PC-3 (cell line): Measurements from ENCODE around the gene NPPB. TPM values are rescaled to one million over a fixed set of nuclear protein-coding genes. Genes with fewer than 3 reads are reported as not detected.
"Not testable (repeated sequence)": the region's sequence is repeated elsewhere in the genome, so short reads cannot be mapped to it uniquely, and the experiment has no call there.

Experiments used
- ATAC-seq: fragments of 200-7000 bp; cut with Tn5 transposase; 2 replicates; pipeline ENCODE4 v1.9.1; 2020; ENCODE audit warnings: mild to moderate bottlenecking, moderate library complexity
- BruUV-seq: library from RNA; stranded (reverse); fragments of 400-500 nt; replicated peaks from 2 replicates; lab custom pipeline; 2021; lab: Mats Ljungman, UMichigan
- CTCF ChIA-PET: fragments of 300-600 bp; sonication (Branson Sonifier 250); formaldehyde crosslinking; loops from one replicate; lab custom pipeline; 2022; ENCODE audit warnings: antibody characterized with exemption; lab: Charles Lee
- POLR2A ChIA-PET: fragments of 300-600 bp; sonication (Branson Sonifier 250); formaldehyde crosslinking; loops from one replicate; lab custom pipeline; 2022; ENCODE audit warnings: antibody characterized with exemption; ENCODE audit not compliant: unreplicated experiment; lab: Charles Lee
- DNase-seq: peaks from one replicate; pipeline ENCODE4 v3.0.0-alpha.2; 2015
- H2AFZ ChIP-seq: fragments of 300-600 bp; sonication (generic); 2 replicates; pipeline ENCODE4 v1.6.0; 2016; ENCODE audit warnings: antibody characterized with exemption, low read length
- H3F3A ChIP-seq: fragments of 300-600 bp; sonication (generic); one replicate; pipeline ENCODE4 v1.6.0; 2017; ENCODE audit warnings: antibody characterized with exemption, low read length, control low read depth, mild to moderate bottlenecking; ENCODE audit not compliant: unreplicated experiment
- H3K27ac ChIP-seq: fragments of 300-600 bp; sonication (generic); 2 replicates; pipeline ENCODE4 v1.5.1; 2016; ENCODE audit warnings: mild to moderate bottlenecking, low read length
- H3K27me3 ChIP-seq: fragments of 300-600 bp; sonication (generic); 2 replicates; pipeline ENCODE4 v1.6.1; 2016; ENCODE audit warnings: low read length, mixed read lengths
- H3K36me3 ChIP-seq: fragments of 300-600 bp; sonication (generic); 2 replicates; pipeline ENCODE4 v1.6.1; 2016; ENCODE audit warnings: low read depth, mixed run types, low read length, mixed read lengths
- H3K4me1 ChIP-seq: fragments of 300-600 bp; sonication (generic); 2 replicates; pipeline ENCODE4 v1.5.1; 2016; ENCODE audit warnings: low read length; ENCODE audit not compliant: insufficient read depth
- H3K4me2 ChIP-seq: fragments of 300-600 bp; sonication (generic); 2 replicates; pipeline ENCODE4 v1.6.0; 2016; ENCODE audit warnings: low read length
- H3K4me3 ChIP-seq: fragments of 300-600 bp; sonication (generic); 2 replicates; pipeline ENCODE4 v1.5.1; 2016; ENCODE audit warnings: mild to moderate bottlenecking, low read length, mixed read lengths
- H3K79me2 ChIP-seq: fragments of 300-600 bp; sonication (generic); 2 replicates; pipeline ENCODE4 v1.6.1; 2017; ENCODE audit warnings: low read length, mixed read lengths
- H3K9ac ChIP-seq: fragments of 300-600 bp; sonication (generic); 2 replicates; pipeline ENCODE4 v1.6.0; 2016; ENCODE audit warnings: mild to moderate bottlenecking, low read length
- H3K9me2 ChIP-seq: fragments of 300-600 bp; sonication (generic); replicated peaks from 2 replicates; pipeline ENCODE4 v1.6.1; 2016; ENCODE audit warnings: mixed run types, low read length, mixed read lengths
- H3K9me3 ChIP-seq: fragments of 300-600 bp; sonication (generic); 2 replicates; pipeline ENCODE4 v1.6.1; 2016; ENCODE audit warnings: low read length, mixed read lengths
- H4K20me1 ChIP-seq: fragments of 300-600 bp; sonication (generic); 2 replicates; pipeline ENCODE4 v1.6.1; 2016; ENCODE audit warnings: low read length, mixed read lengths
- EZH2 ChIP-seq: fragments of 300-600 bp; sonication (generic); IDR thresholded peaks from one replicate; pipeline ENCODE4 v1.6.1; 2017; ENCODE audit warnings: antibody characterized with exemption, mild to moderate bottlenecking, low read length; ENCODE audit not compliant: unreplicated experiment
- EZH2phosphoT487 ChIP-seq: fragments of 300-600 bp; sonication (generic); IDR thresholded peaks from 2 replicates; pipeline ENCODE4 v1.6.1; 2018; ENCODE audit warnings: mild to moderate bottlenecking, antibody characterized with exemption, low read length, borderline replicate concordance
- intact Hi-C: fragments of 100-400 bp; cut with micrococcal nuclease; formaldehyde crosslinking; loops from 2 replicates; pipeline ENCODE4 v1.9.0; 2023
- total RNA-seq: library from RNA; depleted of rRNA; stranded (reverse); fragments of >200 nt; gene quantifications from 2 replicates; pipeline ENCODE4 v1.2.3, GENCODE V29; 2014
- TF ChIP-seq, protein P1 (sequence below): fragments of 300-600 bp; sonication (generic); conservative IDR thresholded peaks from 2 replicates; pipeline ENCODE4 v1.5.1; 2017; ENCODE audit warnings: antibody characterized with exemption, low read depth, mild to moderate bottlenecking, low read length

NPPB gene
- total RNA-seq, 1 experiment from 2014 or later: not detected

DNA sequence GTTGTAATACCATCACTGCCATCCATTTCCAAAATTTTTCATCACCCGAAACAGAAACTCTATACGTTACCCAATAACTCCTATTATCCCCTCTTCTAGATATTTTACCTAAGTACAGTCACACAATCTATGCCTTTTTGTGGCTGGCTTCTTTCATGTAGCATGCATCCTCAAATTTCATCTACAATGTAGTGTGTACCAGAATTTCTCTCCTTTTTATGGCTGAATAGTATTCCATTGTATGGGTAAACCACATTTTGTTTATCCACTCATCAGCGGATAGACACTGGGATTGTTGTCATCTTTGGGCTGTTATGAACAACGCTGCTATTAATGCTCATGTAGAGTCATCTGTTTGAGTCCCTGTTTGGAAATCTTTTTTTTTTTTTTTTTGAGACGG, 46.2 kb upstream of the NPPB start:
- no peaks in the 10 kb centered on the region for H3K79me2 ChIP-seq
- H3K27ac ChIP-seq: no peak overlapping the region
- H3K4me1 ChIP-seq: peaks cover 8% of the 10 kb centered on the region
- no peaks in the 10 kb centered on the region for H3K9me2 ChIP-seq
- no peaks in the 10 kb centered on the region for H3K36me3 ChIP-seq
- POLR2A ChIA-PET: no interaction called here
- DNase-seq (no peak), ATAC-seq (no peak)
- no peaks in the 10 kb centered on the region for H3K27me3 ChIP-seq
- H4K20me1 ChIP-seq: no peaks in the 10 kb centered on the region
- H3K9me3 ChIP-seq: no peaks in the 10 kb centered on the region
- H3K4me3 ChIP-seq: no peak overlapping the region
- BruUV-seq: no TSS peak
- TF ChIP-seq EZH2phosphoT487 (no peak), EZH2 (no peak)
- TF ChIP-seq, protein P1, sequence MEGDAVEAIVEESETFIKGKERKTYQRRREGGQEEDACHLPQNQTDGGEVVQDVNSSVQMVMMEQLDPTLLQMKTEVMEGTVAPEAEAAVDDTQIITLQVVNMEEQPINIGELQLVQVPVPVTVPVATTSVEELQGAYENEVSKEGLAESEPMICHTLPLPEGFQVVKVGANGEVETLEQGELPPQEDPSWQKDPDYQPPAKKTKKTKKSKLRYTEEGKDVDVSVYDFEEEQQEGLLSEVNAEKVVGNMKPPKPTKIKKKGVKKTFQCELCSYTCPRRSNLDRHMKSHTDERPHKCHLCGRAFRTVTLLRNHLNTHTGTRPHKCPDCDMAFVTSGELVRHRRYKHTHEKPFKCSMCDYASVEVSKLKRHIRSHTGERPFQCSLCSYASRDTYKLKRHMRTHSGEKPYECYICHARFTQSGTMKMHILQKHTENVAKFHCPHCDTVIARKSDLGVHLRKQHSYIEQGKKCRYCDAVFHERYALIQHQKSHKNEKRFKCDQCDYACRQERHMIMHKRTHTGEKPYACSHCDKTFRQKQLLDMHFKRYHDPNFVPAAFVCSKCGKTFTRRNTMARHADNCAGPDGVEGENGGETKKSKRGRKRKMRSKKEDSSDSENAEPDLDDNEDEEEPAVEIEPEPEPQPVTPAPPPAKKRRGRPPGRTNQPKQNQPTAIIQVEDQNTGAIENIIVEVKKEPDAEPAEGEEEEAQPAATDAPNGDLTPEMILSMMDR: no peak
- H2AFZ ChIP-seq: no peak overlapping the region
- no peak overlapping the region for H3K4me2 ChIP-seq
- no peak overlapping the region for H3K9ac ChIP-seq
- CTCF ChIA-PET: no interaction called here
- no peaks in the 10 kb centered on the region for H3F3A ChIP-seq
- intact Hi-C loops: loop anchor here (5.0 kb wide), 1 partner anchor 77 kb away; the partner anchor contains the start of gene MFN2

DNA sequence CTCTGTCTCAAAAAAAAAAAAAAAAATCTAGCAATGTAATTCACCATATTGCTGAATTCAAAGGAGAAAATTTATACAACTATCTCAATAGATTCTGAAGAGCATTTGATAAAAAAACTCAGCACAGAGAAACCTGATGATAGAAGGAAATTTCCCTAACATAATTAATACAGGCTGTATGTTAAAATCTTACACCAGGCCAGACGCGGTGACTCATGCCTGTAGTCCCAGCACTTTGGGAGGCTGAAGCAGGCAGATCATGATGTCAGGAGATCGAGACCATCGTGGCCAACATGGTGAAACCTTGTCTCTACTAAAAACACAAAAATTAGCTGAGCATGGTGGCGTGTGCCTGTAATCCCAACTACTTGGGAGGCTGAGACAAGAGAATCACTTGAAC, 45.4 kb upstream of the NPPB start:
- H3K79me2 ChIP-seq, H3K4me3 ChIP-seq, H3K9ac ChIP-seq, intact Hi-C loops, H3K27me3 ChIP-seq, H3K4me2 ChIP-seq, DNase-seq, H2AFZ ChIP-seq, H4K20me1 ChIP-seq, H3K36me3 ChIP-seq, POLR2A ChIA-PET, H3F3A ChIP-seq, H3K27ac ChIP-seq, CTCF ChIA-PET, ATAC-seq, H3K9me2 ChIP-seq, H3K4me1 ChIP-seq, H3K9me3 ChIP-seq, BruUV-seq: not testable (repeated sequence)

DNA sequence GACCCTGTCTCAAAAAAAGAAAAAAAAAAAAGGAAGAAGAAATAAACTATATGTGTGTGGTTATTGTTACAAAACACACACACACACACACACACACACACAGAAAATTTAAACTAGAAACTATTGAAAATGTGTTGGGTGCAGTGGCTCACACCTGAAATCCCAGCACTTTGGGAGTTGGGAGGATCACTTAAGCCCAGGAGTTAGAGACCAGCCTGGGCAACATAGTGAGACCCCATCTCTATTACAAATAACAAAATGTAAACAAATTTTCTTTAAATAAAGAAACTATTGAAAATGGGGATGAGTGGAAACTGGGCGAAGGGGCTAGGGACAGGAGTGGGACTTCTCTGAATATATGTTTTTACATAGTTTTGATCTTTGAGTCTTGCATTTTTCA, 44.5 kb upstream of the NPPB start:
- no peak overlapping the region for H3K4me2 ChIP-seq
- H3K36me3 ChIP-seq: no peaks in the 10 kb centered on the region
- H3K4me3 ChIP-seq: no peak overlapping the region
- intact Hi-C loops: no loop called here
- no peak overlapping the region for H3K9ac ChIP-seq
- TF ChIP-seq EZH2: no peak
- no peak for TF ChIP-seq EZH2phosphoT487
- TF ChIP-seq, protein P1: no peak
- H3K27ac ChIP-seq: no peak overlapping the region
- DNase-seq (no peak), ATAC-seq (no peak)
- CTCF ChIA-PET: no interaction called here
- peaks cover 7% of the 10 kb centered on the region; the same call in 1 of the 2 replicates for H3K4me1 ChIP-seq
- no TSS peak for BruUV-seq
- no peaks in the 10 kb centered on the region for H4K20me1 ChIP-seq
- no peaks in the 10 kb centered on the region for H3K79me2 ChIP-seq
- no peak overlapping the region for H2AFZ ChIP-seq
- H3K9me3 ChIP-seq: no peaks in the 10 kb centered on the region
- H3K9me2 ChIP-seq: no peaks in the 10 kb centered on the region
- H3K27me3 ChIP-seq: 0 out of 2 replicates have a peak, but pooled peaks cover 9% of the 10 kb centered on the region
- POLR2A ChIA-PET: no interaction called here
- H3F3A ChIP-seq: no peaks in the 10 kb centered on the region

DNA sequence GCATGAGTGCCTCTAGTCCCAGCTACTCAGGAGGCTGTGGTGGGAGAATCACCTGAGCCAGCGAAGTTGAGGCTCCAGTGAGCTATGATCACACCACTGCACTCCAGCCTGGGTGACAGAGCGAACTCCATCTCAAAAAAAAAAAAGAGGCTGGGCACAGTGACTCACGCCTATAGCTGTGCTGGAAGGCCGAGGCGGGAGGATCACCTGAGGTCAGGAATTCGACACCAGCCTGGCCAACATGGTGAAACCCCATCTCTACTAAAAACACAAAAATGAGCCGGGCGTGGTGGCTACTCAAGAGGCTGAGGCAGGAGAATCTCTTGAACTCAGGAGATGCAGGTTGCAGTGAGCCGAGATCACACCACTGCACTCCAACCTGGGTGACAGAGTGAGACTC, 42.7 kb upstream of the NPPB start:
- H3K9me3 ChIP-seq, H3K9ac ChIP-seq, H3K36me3 ChIP-seq, H3K79me2 ChIP-seq, BruUV-seq, H3K4me3 ChIP-seq, intact Hi-C loops, H4K20me1 ChIP-seq, H3F3A ChIP-seq, H2AFZ ChIP-seq, H3K4me1 ChIP-seq, H3K9me2 ChIP-seq, H3K27ac ChIP-seq, H3K27me3 ChIP-seq: not testable (repeated sequence)
- ChIA-PET POLR2A (interaction anchor here (0.6 kb wide), 2 partner anchors 17 to 98 kb away, joined by 4 to 5 read pairs; no protein-coding TSS in a partner anchor), CTCF (interaction anchor here (1.1 kb wide), 1 partner anchor 63 kb away, joined by 7 read pairs; no protein-coding TSS in a partner anchor)
- H3K4me2 ChIP-seq: peak overlapping the region; percentile 24; the same call in 1 of the 2 replicates
- ATAC-seq (peak; percentile 71), DNase-seq (peak; percentile 68)
